OCI-LY7 (cell line): Measurements from ENCODE around the gene CYP19A1. TPM values are rescaled to one million over a fixed set of nuclear protein-coding genes. Genes with fewer than 3 reads are reported as not detected.

ENCODE experiments used
- BruUV-seq: library from RNA; stranded (reverse); fragments of 400-500 nt; replicated peaks from 2 replicates; lab custom pipeline; 2021; lab: Mats Ljungman, UMichigan
- CTCF ChIA-PET: fragments of 300-600 bp; sonication (Branson Sonifier 250); formaldehyde crosslinking; loops from one replicate; lab custom pipeline; 2022; ENCODE audit warnings: antibody characterized with exemption; ENCODE audit not compliant: unreplicated experiment; lab: Charles Lee
- POLR2A ChIA-PET: fragments of 300-600 bp; sonication (Branson Sonifier 250); formaldehyde crosslinking; loops from one replicate; lab custom pipeline; 2022; ENCODE audit warnings: antibody characterized with exemption; lab: Charles Lee
- DNase-seq: peaks from one replicate; pipeline ENCODE4 v3.0.0-alpha.2; 2015; ENCODE audit warnings: low spot score
- H2AFZ ChIP-seq: fragments of 200-600 bp; sonication (generic), shearing (Covaris generic); 2 replicates; pipeline ENCODE4 v1.6.1; 2014; ENCODE audit warnings: mild to moderate bottlenecking, antibody characterized with exemption, low read length, moderate library complexity
- H3K27ac ChIP-seq: fragments of 200-600 bp; sonication (generic); 2 replicates; pipeline ENCODE4 v1.5.1; 2014; ENCODE audit warnings: mixed run types, low read depth, mild to moderate bottlenecking, moderate library complexity, low read length, inconsistent platforms; ENCODE audit not compliant: poor library complexity, severe bottlenecking
- H3K36me3 ChIP-seq: fragments of 200-600 bp; sonication (generic); 2 replicates; pipeline ENCODE4 v1.6.1; 2014; ENCODE audit warnings: mild to moderate bottlenecking, antibody characterized with exemption, low read length, moderate library complexity, mixed read lengths; ENCODE audit not compliant: insufficient read depth
- H3K4me1 ChIP-seq: fragments of 200-600 bp; sonication (generic); 2 replicates; pipeline ENCODE4 v1.5.1; 2014; ENCODE audit warnings: mild to moderate bottlenecking, low read length; ENCODE audit not compliant: insufficient read depth, poor library complexity, severe bottlenecking
- H3K4me2 ChIP-seq: fragments of 200-600 bp; sonication (generic); 2 replicates; pipeline ENCODE4 v1.6.1; 2014; ENCODE audit warnings: mild to moderate bottlenecking, low read length
- H3K4me3 ChIP-seq: fragments of 200-600 bp; sonication (generic); 2 replicates; pipeline ENCODE4 v1.5.1; 2014; ENCODE audit warnings: mild to moderate bottlenecking, low read depth, low read length; ENCODE audit not compliant: poor library complexity, severe bottlenecking
- H3K79me2 ChIP-seq: fragments of 200-600 bp; sonication (generic); 2 replicates; pipeline ENCODE4 v1.6.1; 2016; ENCODE audit warnings: low read depth, mild to moderate bottlenecking, low read length, moderate library complexity, mixed read lengths; ENCODE audit not compliant: insufficient read depth
- H3K9me2 ChIP-seq: fragments of 200-600 bp; sonication (generic); 2 replicates; pipeline ENCODE4 v1.6.1; 2016; ENCODE audit warnings: mild to moderate bottlenecking, low read length, mixed read lengths; ENCODE audit not compliant: insufficient read depth
- H3K9me3 ChIP-seq: fragments of 200-600 bp; sonication (generic); 2 replicates; pipeline ENCODE4 v1.6.1; 2014; ENCODE audit warnings: mild to moderate bottlenecking, mixed run types, low read length, mixed read lengths
- H4K20me1 ChIP-seq: fragments of 200-600 bp; sonication (generic); 2 replicates; pipeline ENCODE4 v1.6.1; 2014; ENCODE audit warnings: mild to moderate bottlenecking, antibody characterized with exemption, low read length, moderate library complexity, mixed read lengths; ENCODE audit not compliant: insufficient read depth
- EZH2phosphoT487 ChIP-seq: fragments of 200-600 bp; sonication (generic); IDR thresholded peaks from 2 replicates; pipeline ENCODE4 v1.6.1; 2018; ENCODE audit warnings: low read depth, borderline replicate concordance, mild to moderate bottlenecking, mixed run types, antibody characterized with exemption, low read length, moderate library complexity, mixed read lengths
- intact Hi-C: fragments of 100-400 bp; cut with micrococcal nuclease; formaldehyde crosslinking; loops from one replicate; pipeline ENCODE4 v1.10.0; 2022; ENCODE audit not compliant: unreplicated experiment
- total RNA-seq, 2 experiments: library from RNA; depleted of rRNA in 1 of 2; stranded (reverse); fragments of >200 nt in 1 of 2; shearing (Covaris generic) in 1 of 2; gene quantifications; 2 replicates each; pipeline ENCODE4 v1.2.3, GENCODE V29; 2014 to 2022
- TF ChIP-seq, protein P1 (sequence below): fragments of 200-600 bp; sonication (generic); conservative IDR thresholded peaks from 2 replicates; pipeline ENCODE4 v1.5.1; 2014; ENCODE audit warnings: mild to moderate bottlenecking, antibody characterized with exemption, low read length, moderate library complexity, mixed read lengths

The CYP19A1 gene
- total RNA-seq, 2 experiments from 2014 or later = 0.13 TPM; not detected in 1

- Histone ChIP-seq H3K4me1 (no peaks in the 10 kb centered on the region), H3K79me2 (no peaks in the 10 kb centered on the region), H2AFZ (no peak overlapping the region), H3K4me3 (no peak overlapping the region), H3K9me2 (no peaks in the 10 kb centered on the region), H3K4me2 (no peak overlapping the region), H4K20me1 (no peaks in the 10 kb centered on the region), H3K9me3 (no peaks in the 10 kb centered on the region), H3K27ac (no peak overlapping the region), H3K36me3 (no peaks in the 10 kb centered on the region)
- BruUV-seq = no TSS peak
- ChIA-PET POLR2A (no interaction called here), CTCF (no interaction called here)
- no peak for TF ChIP-seq EZH2phosphoT487
- TF ChIP-seq, protein P1, sequence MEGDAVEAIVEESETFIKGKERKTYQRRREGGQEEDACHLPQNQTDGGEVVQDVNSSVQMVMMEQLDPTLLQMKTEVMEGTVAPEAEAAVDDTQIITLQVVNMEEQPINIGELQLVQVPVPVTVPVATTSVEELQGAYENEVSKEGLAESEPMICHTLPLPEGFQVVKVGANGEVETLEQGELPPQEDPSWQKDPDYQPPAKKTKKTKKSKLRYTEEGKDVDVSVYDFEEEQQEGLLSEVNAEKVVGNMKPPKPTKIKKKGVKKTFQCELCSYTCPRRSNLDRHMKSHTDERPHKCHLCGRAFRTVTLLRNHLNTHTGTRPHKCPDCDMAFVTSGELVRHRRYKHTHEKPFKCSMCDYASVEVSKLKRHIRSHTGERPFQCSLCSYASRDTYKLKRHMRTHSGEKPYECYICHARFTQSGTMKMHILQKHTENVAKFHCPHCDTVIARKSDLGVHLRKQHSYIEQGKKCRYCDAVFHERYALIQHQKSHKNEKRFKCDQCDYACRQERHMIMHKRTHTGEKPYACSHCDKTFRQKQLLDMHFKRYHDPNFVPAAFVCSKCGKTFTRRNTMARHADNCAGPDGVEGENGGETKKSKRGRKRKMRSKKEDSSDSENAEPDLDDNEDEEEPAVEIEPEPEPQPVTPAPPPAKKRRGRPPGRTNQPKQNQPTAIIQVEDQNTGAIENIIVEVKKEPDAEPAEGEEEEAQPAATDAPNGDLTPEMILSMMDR = no peak
- no peak for DNase-seq
- intact Hi-C loops = no loop called here
Observed at GRCh38 chr15:51186181-51186705, 152.2 kb downstream of the CYP19A1 start.

DNA sequence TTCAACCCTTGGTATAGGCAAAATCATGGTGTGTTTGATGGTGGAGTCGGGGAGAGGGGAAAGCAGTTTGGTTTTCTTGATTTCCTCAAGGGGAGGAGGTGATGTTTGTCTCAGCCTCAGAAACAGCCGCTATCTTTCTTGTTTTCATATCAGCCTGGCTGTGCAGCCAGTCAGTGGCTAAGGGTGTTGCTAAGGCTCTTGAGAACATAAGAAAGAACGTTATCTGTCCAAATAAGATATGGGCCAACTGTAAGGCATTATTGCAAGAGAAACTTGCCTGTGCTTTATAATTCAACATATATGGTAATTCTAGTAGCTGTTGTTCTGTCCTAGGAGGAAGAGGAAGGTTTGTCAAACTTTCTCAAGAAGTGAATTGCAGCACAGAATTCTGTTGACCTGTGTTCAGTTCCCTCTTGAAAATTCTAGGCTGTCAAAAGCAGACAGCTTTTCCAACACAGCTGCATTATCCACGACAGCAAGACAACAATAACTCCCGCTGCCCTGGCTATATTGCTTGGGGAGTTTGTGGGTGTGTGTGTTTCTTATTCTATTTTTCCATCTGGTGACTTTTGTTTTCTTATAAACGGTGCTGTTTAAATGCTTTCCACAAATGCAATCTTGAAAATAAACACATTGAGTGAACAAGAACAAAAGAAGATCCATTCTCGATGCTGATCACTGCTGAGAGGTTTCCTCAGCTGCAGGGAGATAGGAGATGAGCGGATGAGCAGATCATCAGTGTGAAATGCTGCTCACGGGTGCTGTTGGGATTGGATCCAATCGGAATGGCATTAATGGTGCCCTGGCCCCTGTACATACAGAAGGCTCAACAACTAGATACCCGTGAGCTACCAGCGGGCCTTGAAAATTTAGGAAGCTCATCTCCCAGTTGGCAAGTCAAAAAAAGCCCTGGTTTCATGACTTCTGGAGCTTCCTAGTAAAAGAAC is 152.9 kb downstream of the CYP19A1 start:
- Histone ChIP-seq H3K36me3 (no peaks in the 10 kb centered on the region), H3K4me1 (no peaks in the 10 kb centered on the region), H3K9me3 (no peaks in the 10 kb centered on the region), H3K4me3 (no peak overlapping the region), H3K79me2 (no peaks in the 10 kb centered on the region), H3K27ac (no peak overlapping the region), H2AFZ (no peak overlapping the region), H3K9me2 (no peaks in the 10 kb centered on the region), H3K4me2 (no peak overlapping the region), H4K20me1 (no peaks in the 10 kb centered on the region)
- ChIA-PET CTCF (no interaction called here), POLR2A (interaction anchor here (0.6 kb wide), 1 partner anchor 24 kb away, joined by 4 read pairs; no protein-coding TSS in a partner anchor)
- no peak for TF ChIP-seq EZH2phosphoT487
- intact Hi-C loops = no loop called here
- no TSS peak for BruUV-seq
- no peak for DNase-seq

DNA sequence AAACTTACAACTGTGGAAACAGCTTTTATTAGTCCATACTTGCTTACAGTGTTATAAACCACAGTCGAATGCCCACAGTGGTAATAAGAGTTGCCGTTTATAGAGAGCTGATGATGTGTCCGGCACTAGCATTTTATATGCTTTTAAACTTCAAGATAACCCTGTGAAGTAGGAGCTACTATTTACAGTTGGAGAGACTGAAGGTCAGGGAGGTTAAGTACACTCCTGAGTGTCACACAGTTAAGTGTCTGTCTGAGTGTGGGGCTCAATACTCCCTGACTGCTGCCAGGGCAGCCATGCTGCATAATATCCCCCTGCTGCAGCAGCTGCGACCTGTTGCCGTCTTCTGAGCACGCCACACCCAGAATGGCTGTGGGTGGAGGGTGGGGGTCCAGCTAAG is 153.8 kb downstream of the CYP19A1 start:
- intact Hi-C loops = no loop called here
- no peaks in the 10 kb centered on the region for H3K9me2 ChIP-seq
- no peaks in the 10 kb centered on the region for H4K20me1 ChIP-seq
- no peak overlapping the region for H3K4me3 ChIP-seq
- no peaks in the 10 kb centered on the region for H3K4me1 ChIP-seq
- ChIA-PET POLR2A (interaction anchor here (0.6 kb wide), 1 partner anchor 25 kb away, joined by 4 read pairs; no protein-coding TSS in a partner anchor), CTCF (no interaction called here)
- no peak for DNase-seq
- no peaks in the 10 kb centered on the region for H3K36me3 ChIP-seq
- no peaks in the 10 kb centered on the region for H3K79me2 ChIP-seq
- no peaks in the 10 kb centered on the region for H3K9me3 ChIP-seq
- no peak for TF ChIP-seq EZH2phosphoT487
- TF ChIP-seq, protein P1 = no peak
- no peak overlapping the region for H3K4me2 ChIP-seq
- no TSS peak for BruUV-seq
- no peak overlapping the region for H2AFZ ChIP-seq
- H3K27ac ChIP-seq = no peak overlapping the region
